Measurements from ENCODE around the gene ZNF22. TPM values are rescaled to one million over a fixed set of nuclear protein-coding genes. Genes with fewer than 3 reads are reported as not detected.

The ZNF22 gene
- total and polyA plus RNA-seq, 2 of the 4 experiments (the other 2 are of a cell fraction), result 10.6 to 12.4 TPM

GRCh38 chr10:44982496-44982895, 18.2 kb upstream of the ZNF22 start:
- no CpG with 5 or more reads among the region's 9 CpGs for WGBS, 2 experiments (ENCODE audit: extremely low coverage in 2 of 2, insufficient read length in 1 of 2)
- H3K27me3 ChIP-seq (ENCODE audit: control insufficient read depth, insufficient read depth, low read length), result no peaks in the 10 kb centered on the region
- dilution Hi-C loops (cut with HindIII; ENCODE audit: low sequenced_read_pairs, unreplicated experiment) (no loop called here), intact Hi-C loops (cut with micrococcal nuclease) (no loop called here), in situ Hi-C loops (cut with MboI; ENCODE audit: low sequenced_read_pairs) (loop anchor here (25.0 kb wide), 4 partner anchors 1030 to 1845 kb away; partner anchors contain the start of genes CSGALNACT2 and HNRNPF)
- H2BK20ac ChIP-seq (ENCODE audit: low read depth, low read length), result peak overlapping the region; percentile 98
- H3K4me1 ChIP-seq (ENCODE audit: control insufficient read depth, insufficient read depth, low read length), result peaks cover 70% of the 10 kb centered on the region
- peak overlapping the region; percentile 97 for H4K91ac ChIP-seq (ENCODE audit: insufficient read depth, low read depth, low read length)
- no TSS peak for BruUV-seq (replicated peaks)
- peaks cover 54% of the 10 kb centered on the region for H3K9me1 ChIP-seq (ENCODE audit: insufficient read depth, low read length)
- H3K9ac ChIP-seq (ENCODE audit: low read depth, low read length), result no peak overlapping the region
- no peak overlapping the region for H3K56ac ChIP-seq (ENCODE audit: extremely low read depth, insufficient read depth, low read length)
- peaks cover 5% of the 10 kb centered on the region; the same call in 1 of the 2 replicates for H3K36me3 ChIP-seq (ENCODE audit: control insufficient read depth, insufficient read depth, low read length)
- no peaks in the 10 kb centered on the region for H3K9me3 ChIP-seq (ENCODE audit: control insufficient read depth, insufficient read depth, low read length)
- peak overlapping the region; percentile 73 for H3K14ac ChIP-seq (replicated peaks; ENCODE audit: low read depth, low read length)
- no peak overlapping the region for H3K4me3 ChIP-seq (ENCODE audit: insufficient read depth, low read depth, low read length)
- POLR2A ChIA-PET (ENCODE audit: unreplicated experiment), result no interaction called here
- H2BK5ac ChIP-seq (ENCODE audit: low read depth, low read length, poor library complexity, severe bottlenecking), result peak overlapping the region; percentile 97
- no peak for ATAC-seq (ENCODE audit: low read depth)
- H2BK120ac ChIP-seq (ENCODE audit: low read depth, low read length), result peak overlapping the region; percentile 92
- CTCF ChIA-PET, result interaction anchor here (1.7 kb wide), 1 partner anchor 20 kb away, joined by 4 read pairs; no protein-coding TSS in a partner anchor
- peak overlapping the region; percentile 94 for H2AK5ac ChIP-seq (ENCODE audit: low read depth, low read length)
- H3K23ac ChIP-seq (ENCODE audit: low read depth, low read length), result no peak overlapping the region
- H2AK9ac ChIP-seq (replicated peaks; ENCODE audit: low read depth, low read length, poor library complexity), result peak overlapping the region; percentile 88
- peak overlapping the region; percentile 94; the same call in 1 of the 2 replicates for H3K18ac ChIP-seq (ENCODE audit: low read depth, low read length)
- no peaks in the 10 kb centered on the region for H4K20me1 ChIP-seq (ENCODE audit: insufficient read depth, low read length)
- peak overlapping the region; percentile 98 for H3K27ac ChIP-seq (ENCODE audit: insufficient read depth, low read length)
- peak overlapping the region; percentile 90; a peak in 3 of 4 replicates for H4K8ac ChIP-seq (ENCODE audit: low read depth in 2 of 2, low read length in 2 of 2)
- H4K5ac ChIP-seq (ENCODE audit: low read depth, low read length), result peak overlapping the region; percentile 96
- H2BK15ac ChIP-seq (ENCODE audit: low read depth, low read length), result peak overlapping the region; percentile 80; the same call in 2 of the 3 replicates
- H3K79me1 ChIP-seq (ENCODE audit: low read depth in 1 of 2, low read length in 2 of 2), result peaks cover 0 to 40% of the 10 kb centered on the region in 2 experiments; a peak in 2 of 4 replicates
- TF ChIP-seq RCOR1 (IDR thresholded peaks at IDR 0.05; ENCODE audit: insufficient replicate concordance, low read length) (no peak), FOS (IDR thresholded peaks at IDR 0.05; ENCODE audit: low read depth, low read length) (no peak), NFE2L2 (IDR thresholded peaks at IDR 0.05; ENCODE audit: low read depth, low read length) (no peak), POLR2A (IDR thresholded peaks at IDR 0.05; ENCODE audit: low read depth, low read length) (no peak), RAD21 (IDR thresholded peaks at IDR 0.05; ENCODE audit: low read length) (no peak), SMC3 (IDR thresholded peaks at IDR 0.05; ENCODE audit: low read depth, low read length) (no peak), CHD1 (IDR thresholded peaks at IDR 0.05; ENCODE audit: low read depth, low read length) (no peak), RFX5 (IDR thresholded peaks at IDR 0.05; ENCODE audit: low read depth, low read length) (no peak), CTCF (conservative IDR thresholded peaks at IDR 0.05; ENCODE audit: low read depth, low read length) (no peak), MAFK (IDR thresholded peaks at IDR 0.05; ENCODE audit: low read depth, low read length) (no peak), BHLHE40 (IDR thresholded peaks at IDR 0.05; ENCODE audit: low read depth, low read length) (no peak), MXI1 (IDR thresholded peaks at IDR 0.05; ENCODE audit: borderline replicate concordance, low read depth, low read length) (no peak), MAZ (IDR thresholded peaks at IDR 0.05; ENCODE audit: borderline replicate concordance, low read depth, low read length) (no peak)
- TF ChIP-seq, protein P1, sequence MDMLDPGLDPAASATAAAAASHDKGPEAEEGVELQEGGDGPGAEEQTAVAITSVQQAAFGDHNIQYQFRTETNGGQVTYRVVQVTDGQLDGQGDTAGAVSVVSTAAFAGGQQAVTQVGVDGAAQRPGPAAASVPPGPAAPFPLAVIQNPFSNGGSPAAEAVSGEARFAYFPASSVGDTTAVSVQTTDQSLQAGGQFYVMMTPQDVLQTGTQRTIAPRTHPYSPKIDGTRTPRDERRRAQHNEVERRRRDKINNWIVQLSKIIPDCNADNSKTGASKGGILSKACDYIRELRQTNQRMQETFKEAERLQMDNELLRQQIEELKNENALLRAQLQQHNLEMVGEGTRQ (IDR thresholded peaks at IDR 0.05; ENCODE audit: low read depth, low read length), result no peak
- TF ChIP-seq, protein P2, sequence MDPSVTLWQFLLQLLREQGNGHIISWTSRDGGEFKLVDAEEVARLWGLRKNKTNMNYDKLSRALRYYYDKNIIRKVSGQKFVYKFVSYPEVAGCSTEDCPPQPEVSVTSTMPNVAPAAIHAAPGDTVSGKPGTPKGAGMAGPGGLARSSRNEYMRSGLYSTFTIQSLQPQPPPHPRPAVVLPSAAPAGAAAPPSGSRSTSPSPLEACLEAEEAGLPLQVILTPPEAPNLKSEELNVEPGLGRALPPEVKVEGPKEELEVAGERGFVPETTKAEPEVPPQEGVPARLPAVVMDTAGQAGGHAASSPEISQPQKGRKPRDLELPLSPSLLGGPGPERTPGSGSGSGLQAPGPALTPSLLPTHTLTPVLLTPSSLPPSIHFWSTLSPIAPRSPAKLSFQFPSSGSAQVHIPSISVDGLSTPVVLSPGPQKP (IDR thresholded peaks at IDR 0.05; ENCODE audit: borderline replicate concordance, low read depth, low read length), result no peak
- H2AFZ ChIP-seq (replicated peaks; ENCODE audit: low read length, poor library complexity), result peak overlapping the region; percentile 72
- peak overlapping the region; percentile 87 for H3K4ac ChIP-seq (ENCODE audit: low read depth, low read length)
- no peak for DNase-seq
- H3K4me2 ChIP-seq (ENCODE audit: low read depth, low read length), result no peak overlapping the region

All from IMR-90 (cell line).